Suprapubic skin (tissue), 4 donors: ENCODE results near the gene KRT77.

Experiments used
- POLR2A ChIP-seq, 2 donors: fragments of 450-650 bp; IDR thresholded peaks; one replicate each; pipeline ENCODE4 v1.6.1; 2017; ENCODE audit warnings: antibody characterized with exemption in 2 of 2, mild to moderate bottlenecking in 2 of 2, moderate library complexity in 2 of 2
- POLR2AphosphoS5 ChIP-seq, 3 donors: sonication (generic); formaldehyde crosslinking; IDR thresholded peaks; one replicate each; pipeline ENCODE4 v1.6.1; 2017; ENCODE audit warnings: antibody characterized with exemption in 3 of 3
- TF ChIP-seq, protein P1 (sequence below), 2 donors: fragments of 200-600 bp in 1 of 2; fragments of 450-650 bp in 1 of 2; sonication (generic) in 1 of 2; IDR thresholded peaks; one replicate each; pipeline ENCODE4 v1.5.1; 2016 to 2019; ENCODE audit warnings: antibody characterized with exemption in 2 of 2, mild to moderate bottlenecking in 1 of 2, moderate library complexity in 1 of 2

DNA sequence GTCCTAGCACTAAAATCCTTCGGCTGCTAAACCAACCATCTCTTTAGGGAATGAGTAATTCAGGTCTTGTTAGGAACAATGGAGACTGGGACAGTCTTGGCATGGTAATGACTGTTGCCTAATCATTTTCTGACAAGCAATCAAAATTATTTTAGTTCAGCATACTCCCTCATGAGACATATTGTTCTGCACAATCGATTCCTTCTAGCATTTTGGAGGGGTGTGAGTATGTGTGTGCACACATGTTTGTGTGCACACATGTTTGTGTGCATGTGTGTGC is 21.0 kb downstream of the KRT77 start:
- TF ChIP-seq, protein P1, sequence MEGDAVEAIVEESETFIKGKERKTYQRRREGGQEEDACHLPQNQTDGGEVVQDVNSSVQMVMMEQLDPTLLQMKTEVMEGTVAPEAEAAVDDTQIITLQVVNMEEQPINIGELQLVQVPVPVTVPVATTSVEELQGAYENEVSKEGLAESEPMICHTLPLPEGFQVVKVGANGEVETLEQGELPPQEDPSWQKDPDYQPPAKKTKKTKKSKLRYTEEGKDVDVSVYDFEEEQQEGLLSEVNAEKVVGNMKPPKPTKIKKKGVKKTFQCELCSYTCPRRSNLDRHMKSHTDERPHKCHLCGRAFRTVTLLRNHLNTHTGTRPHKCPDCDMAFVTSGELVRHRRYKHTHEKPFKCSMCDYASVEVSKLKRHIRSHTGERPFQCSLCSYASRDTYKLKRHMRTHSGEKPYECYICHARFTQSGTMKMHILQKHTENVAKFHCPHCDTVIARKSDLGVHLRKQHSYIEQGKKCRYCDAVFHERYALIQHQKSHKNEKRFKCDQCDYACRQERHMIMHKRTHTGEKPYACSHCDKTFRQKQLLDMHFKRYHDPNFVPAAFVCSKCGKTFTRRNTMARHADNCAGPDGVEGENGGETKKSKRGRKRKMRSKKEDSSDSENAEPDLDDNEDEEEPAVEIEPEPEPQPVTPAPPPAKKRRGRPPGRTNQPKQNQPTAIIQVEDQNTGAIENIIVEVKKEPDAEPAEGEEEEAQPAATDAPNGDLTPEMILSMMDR (IDR thresholded peaks at IDR 0.05), result no peak
- TF ChIP-seq POLR2AphosphoS5 (IDR thresholded peaks at IDR 0.05), result no peak
- TF ChIP-seq POLR2A (IDR thresholded peaks at IDR 0.05), result no peak
